ENCODE results near the gene KLHL42.
"Not testable (repeated sequence)": the region's sequence is repeated elsewhere in the genome, so short reads cannot be mapped to it uniquely, and the experiment has no call there.

The KLHL42 gene

DNA sequence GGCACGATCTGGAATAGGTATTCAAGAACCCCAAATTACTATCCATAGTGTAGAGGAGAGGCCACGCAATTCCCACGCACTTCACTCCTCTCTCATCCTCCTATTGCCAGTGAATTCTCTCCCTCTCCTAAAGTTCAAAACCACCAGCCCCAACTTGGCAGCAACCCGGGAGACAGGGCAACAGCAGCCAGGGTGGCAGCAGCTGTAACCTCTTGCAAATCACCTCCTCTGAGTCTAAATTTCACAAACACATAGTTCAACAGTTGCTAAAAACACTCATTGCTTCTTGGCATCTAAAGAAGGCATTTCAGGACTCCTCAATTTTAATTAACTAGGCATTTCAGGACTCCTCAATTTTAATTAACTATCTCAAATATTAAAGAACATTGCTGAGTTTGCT is 37.7 kb downstream of the KLHL42 start:
- DNase-seq (ENCODE audit: low spot score), result no peak

DNA sequence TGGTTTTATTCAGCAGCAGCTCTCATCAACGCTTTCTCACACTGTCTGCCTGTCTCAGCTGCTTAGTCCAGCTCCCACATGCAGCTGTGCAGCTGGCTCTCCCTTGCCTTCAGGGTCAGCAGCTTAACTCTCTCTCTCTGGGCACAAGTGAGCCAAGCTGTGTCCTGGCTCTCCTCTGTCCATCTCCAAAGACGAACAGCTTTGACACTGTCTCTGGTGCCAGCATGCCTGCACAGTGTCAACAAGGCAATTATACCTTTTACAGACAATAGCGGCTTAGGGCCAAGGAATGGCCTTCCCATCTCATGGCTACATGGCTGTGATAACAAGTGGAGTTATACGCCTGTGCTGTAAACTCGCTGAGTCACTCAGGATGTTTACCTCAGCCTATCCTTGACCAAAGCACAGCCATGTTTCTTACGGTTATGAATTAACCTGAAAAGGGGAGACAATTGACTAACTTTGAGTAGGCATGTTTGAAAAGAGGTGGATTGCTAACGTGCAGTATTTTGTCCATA is 38.4 kb downstream of the KLHL42 start:
- DNase-seq (ENCODE audit: low spot score), result peak; percentile 11

- no peak for DNase-seq (ENCODE audit: low spot score)
Observed at GRCh38 chr12:27820564-27820963, 40.5 kb downstream of the KLHL42 start.

DNA sequence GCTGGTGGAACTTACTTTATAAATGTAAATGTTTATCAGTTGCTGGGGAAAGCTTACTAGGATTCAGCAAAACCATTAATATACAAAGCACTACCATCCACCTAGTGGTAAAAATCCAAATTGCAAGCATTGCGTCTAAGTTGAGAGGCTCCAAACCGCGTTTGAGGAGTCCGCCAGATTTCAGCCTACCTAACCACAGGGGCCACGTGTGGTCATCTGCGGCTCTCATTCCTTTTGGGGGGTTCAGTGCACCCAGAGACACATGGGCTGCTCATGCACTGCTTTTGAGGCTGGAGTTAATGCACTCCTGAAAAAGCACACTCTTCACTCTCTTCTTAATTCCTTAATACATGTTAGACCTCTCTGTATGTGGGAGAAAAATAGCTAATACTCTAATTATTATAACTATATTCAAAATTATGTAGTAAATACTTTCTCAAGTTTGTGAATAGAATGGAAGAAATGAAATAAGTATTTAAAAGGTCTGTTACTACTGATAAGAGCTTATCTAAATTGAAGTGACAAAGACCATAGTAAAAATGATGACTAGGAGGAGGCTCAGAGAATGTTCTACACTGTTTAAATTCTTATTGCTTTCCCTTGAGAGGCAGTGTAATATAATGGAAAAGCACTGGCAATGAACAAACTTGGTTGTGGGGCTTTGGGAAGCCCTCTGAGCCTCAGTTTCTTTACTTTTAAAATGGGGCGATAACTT is 41.4 kb downstream of the KLHL42 start:
- DNase-seq (ENCODE audit: low spot score), result peak; percentile 84

DNA sequence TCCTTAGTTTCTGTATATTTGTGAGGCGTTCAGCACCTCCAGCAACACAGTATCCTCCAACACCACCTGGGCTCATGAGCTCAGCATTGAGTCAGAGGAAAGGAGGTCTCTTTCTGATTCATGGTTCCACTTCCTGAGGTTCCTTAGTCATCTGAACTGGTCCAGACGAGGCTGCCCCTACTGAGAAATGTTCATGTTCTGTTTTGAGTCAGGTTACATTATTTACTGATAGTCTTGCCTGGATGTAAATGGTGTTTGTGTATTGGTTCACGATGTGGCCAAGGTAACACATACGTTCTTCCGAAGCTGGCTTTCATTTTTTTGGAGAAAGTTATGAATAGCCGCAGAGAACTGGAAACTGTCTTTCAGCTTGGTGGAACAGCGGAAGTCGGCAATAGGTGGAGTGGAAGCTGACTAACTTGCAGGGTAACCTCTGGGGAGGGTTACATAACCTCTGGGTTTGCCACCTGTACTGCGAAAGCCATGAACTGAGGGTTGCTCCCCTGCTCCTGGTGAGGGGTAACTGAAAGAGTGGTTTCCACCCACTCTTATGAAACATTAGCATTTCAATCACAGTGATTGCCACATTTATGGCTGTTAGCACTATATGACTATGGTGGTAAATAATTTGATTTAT is 42.2 kb downstream of the KLHL42 start:
- no peak for DNase-seq (ENCODE audit: low spot score)

- DNase-seq (ENCODE audit: low spot score), result no peak
Observed at GRCh38 chr12:27823038-27823437, 43.0 kb downstream of the KLHL42 start.

DNA sequence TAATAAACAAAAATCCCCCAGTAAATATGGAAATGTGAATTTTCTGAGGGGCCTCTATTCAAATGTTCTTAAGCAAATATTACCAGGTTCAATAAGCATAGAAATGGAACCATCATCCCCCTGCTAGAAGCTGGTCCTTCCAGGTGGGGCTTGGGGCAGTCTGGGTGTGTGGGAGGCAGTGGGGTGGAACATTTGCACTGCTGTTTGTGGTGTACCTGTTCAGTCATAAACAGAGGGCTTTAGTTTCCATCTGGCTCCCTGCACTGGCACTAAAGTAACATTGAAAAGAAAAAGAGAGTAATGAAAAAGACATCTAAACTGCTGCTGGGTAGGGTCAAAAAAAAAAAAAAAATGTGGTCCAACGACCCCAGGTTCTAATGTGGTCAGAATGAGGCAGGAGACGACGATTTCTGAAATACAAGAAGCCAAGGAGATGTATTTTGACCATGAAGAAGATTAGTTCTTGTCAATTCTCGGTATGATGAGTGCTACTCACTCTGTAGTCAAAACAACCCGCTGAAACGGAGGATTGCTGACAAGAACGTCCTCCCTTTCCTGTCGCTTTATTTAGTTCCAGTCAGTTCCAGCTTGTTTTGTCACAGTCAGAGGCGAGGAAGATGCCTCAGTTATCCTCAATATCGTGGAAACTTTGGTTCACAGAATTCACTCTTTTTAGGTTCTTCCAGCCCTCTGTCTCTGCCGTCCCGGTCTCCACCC is 44.3 kb downstream of the KLHL42 start:
- no peak for DNase-seq (ENCODE audit: low spot score)

DNA sequence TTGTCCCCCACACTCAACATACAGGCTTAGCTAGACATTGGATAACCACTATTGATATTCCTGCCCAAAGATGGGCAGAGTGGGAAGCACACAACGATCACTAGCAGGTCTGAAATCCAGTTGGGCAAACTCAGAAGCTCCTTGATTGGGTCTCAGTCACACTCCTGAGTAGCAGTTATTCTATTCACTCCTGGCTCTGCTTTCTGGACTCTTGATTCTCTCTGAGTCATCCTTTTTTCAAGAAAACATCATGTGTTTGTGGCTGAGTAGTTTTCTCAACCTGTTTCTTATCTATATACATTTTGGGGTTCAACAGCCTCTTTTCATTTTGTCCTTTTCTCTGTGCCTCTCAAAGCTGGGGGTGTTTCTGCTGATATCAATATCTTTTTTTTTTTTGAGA is 46.0 kb downstream of the KLHL42 start:
- DNase-seq (ENCODE audit: low spot score), result no peak

GRCh38 chr12:27828196-27828595 is 48.2 kb downstream of the KLHL42 start:
- DNase-seq (ENCODE audit: low spot score), result no peak

DNA sequence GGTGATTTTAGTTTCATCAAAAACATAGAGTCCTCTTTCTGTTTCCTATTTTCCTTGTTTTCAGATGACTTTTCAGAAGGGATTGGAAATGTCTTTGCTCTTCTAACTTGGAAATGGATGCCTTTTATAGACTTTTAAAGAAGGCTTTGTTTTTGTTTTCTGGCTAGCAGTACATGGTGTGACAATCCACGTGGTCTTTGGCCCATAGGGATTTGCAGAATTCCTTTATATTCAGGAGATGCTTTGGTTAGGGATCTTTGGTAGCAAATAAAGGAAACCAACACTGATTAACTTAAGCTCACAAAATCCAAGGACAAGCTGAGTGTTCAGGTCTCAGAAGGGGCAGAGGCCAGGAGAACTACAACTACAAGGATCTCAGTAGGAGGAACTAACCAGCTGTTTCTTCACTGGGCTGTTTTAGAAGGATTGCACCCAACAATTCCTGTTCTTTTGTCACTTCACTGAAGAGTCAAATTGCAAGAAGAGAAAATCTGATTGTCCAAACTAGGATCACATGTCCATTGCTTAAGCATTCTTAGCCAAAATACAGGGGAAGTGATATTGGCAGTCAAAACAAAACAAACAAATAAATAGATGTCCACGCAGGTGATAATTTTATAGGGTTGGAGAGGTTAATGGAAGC is 58.6 kb downstream of the KLHL42 start:
- DNase-seq (ENCODE audit: low spot score), result peak; percentile 29

DNA sequence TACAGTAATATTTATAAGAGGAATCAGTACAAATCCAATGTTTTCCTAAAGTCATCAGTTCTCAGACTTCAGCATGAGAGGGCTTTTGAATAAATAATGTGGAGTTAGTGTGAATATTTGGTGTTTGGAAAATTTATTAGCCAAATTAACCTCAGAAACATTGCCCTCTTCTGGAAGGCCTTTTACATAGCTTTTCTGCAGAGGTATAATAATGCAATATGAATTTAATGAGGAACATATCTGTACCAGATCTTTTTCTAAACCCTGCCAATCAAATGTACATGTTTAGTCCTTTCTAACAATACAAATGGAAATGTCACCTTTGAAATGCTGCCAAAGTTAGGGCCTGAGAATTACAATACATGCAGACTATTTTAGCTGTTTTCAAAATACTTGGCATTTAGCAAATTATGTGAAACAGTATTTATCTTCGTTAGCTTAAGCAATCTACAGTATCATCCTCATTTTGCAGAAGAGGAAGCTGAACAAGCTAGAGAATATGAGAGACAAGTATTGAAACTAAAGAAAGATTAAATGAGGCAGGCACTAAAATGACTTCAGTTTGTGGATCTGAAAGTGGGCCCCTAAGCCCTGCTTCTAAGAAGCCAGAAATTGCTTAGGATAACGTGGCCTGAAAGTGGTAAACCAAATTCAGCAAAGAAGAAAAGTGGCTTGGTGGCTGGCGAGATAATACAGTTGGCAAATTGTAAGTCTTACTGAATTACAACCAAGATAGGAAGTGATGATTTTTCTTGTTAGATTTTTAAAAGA is 60.4 kb downstream of the KLHL42 start:
- DNase-seq (ENCODE audit: low spot score), result no peak

GRCh38 chr12:27841392-27841882 is 61.4 kb downstream of the KLHL42 start:
- DNase-seq (ENCODE audit: low spot score), result no peak

- no peak for DNase-seq (ENCODE audit: low spot score)
Observed at GRCh38 chr12:27843714-27844245, 63.7 kb downstream of the KLHL42 start.

DNA sequence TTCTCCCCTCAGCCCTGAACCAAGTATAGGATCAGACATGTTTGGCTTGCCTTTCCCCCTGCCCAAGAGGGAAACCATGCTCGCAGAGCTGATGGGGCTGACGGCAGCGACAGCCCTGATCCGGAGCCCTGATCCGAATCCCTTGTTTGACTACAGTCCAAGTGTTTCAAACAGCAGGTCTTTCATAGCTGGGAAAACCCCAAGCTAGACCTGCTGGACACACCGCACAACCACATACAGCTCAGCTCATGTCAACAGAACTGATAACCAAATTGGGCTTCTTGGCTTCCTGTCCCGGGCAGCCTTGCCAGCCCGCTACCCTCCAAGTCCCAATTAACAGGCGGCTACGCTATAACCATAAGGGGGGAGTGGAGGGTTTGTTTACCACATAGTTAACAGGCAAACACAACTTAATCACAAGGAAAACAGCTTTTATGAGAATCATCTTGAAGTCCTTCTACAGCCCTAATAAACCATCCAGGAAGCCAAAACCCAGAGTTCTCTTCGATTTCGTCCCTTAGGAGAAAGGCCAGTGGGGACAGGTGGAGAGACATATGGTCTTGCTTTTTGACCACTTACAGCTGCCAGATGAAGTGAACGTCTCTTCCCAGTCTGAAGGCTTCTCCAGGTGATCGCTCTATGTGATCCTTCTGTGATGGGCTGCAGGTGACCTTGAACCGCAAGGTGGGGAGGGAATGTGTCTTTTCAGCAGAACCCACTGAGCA is 64.5 kb downstream of the KLHL42 start:
- no peak for DNase-seq (ENCODE audit: low spot score)

DNA sequence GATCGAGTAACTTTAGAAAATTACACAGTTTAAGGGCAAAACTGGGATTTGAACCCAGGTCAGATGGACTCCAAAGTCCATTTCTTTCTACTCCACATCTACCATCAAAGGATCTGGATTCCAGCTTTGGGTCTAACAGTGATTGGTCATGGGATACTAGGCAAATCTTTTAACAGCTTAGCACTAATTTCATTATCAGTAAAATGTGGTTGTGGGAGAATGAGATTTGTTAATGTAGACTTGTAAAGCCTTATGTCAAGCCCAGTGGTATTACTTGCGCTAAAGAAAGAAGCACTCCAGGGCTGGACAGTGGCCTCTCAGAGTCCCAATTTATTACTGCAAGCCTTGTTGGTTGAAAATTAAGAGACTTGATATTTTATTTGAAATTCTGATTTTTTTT is 65.2 kb downstream of the KLHL42 start:
- DNase-seq (ENCODE audit: low spot score), result no peak

- DNase-seq (ENCODE audit: low spot score), result not testable (repeated sequence)
Observed at GRCh38 chr12:27845706-27846105, 65.7 kb downstream of the KLHL42 start.

GRCh38 chr12:27847293-27847692 is 67.3 kb downstream of the KLHL42 start:
- DNase-seq (ENCODE audit: low spot score), result not testable (repeated sequence)

DNA sequence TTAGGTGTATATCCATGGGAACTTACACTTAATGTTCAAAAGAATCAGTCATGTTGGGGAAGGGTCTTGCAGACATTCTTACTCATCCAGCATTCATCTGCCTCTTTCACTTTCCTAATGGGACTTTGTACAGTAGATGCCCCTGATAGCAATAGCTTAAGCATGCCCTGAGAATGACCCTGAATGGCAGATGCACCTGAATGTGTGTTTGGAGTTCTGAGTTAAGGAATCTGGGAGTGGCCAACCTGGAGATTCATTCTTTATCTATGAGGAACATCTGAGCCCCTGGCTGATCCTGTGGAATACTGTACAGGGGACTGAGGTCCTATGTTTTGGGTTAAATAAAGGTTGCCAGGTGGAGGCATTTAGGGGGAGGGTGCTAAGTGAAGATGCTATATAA is 71.3 kb downstream of the KLHL42 start:
- no peak for DNase-seq (ENCODE audit: low spot score)

- DNase-seq (ENCODE audit: low spot score), result no peak
Observed at GRCh38 chr12:27852117-27852516, 72.1 kb downstream of the KLHL42 start.
